Stimulated activated CD4-positive, alpha-beta T cell treated with anti-CD3 and anti-CD28 coated beads, Interleukin-1b, Interleukin-23, amount 100 ng/mL, for 48 hours (primary cell): ENCODE results near the gene ZFAND2B.

Experiments used
- DNase-seq: peaks from one replicate; pipeline ENCODE4 v3.0.0-alpha.2; 2020

The ZFAND2B gene

GRCh38 chr2:219225350-219225749 is 18.8 kb downstream of the ZFAND2B start:
- no peak for DNase-seq

GRCh38 chr2:219228041-219228910 is 21.7 kb downstream of the ZFAND2B start:
- DNase-seq = no peak

GRCh38 chr2:219228911-219229304 is 22.3 kb downstream of the ZFAND2B start:
- DNase-seq = no peak

GRCh38 chr2:219229305-219230058 is 22.9 kb downstream of the ZFAND2B start, which contains the start of the genes ANKZF1 and ATG9A:
Gene ANKZF1, plus strand, starts transcription at chr2:219229806. Its CDS starts 452 bp downstream, at chr2:219230258.
Gene ATG9A, minus strand, starts transcription at chr2:219229636. Its CDS starts 1,612 bp downstream, at chr2:219228024.
- DNase-seq = peak; percentile 99

- peak; percentile 67 for DNase-seq
These were observed 23.5 kb downstream of the ZFAND2B start for GRCh38 chr2:219230059-219230540.

GRCh38 chr2:219234331-219234730 is 27.7 kb downstream of the ZFAND2B start:
- DNase-seq = no peak

GRCh38 chr2:219243291-219243761 is 36.7 kb downstream of the ZFAND2B start:
- DNase-seq = no peak

- DNase-seq = no peak
These were observed 38.2 kb downstream of the ZFAND2B start for GRCh38 chr2:219244789-219245147.

- DNase-seq = peak; percentile 87
These were observed 38.7 kb downstream of the ZFAND2B start, which contains the start of the genes GLB1L and STK16 for GRCh38 chr2:219245148-219245898. Gene GLB1L, minus strand, starts transcription at chr2:219245444. Its CDS starts 1,871 bp downstream, at chr2:219243573. Gene STK16, plus strand, starts transcription at chr2:219245479. Its CDS starts 521 bp downstream, at chr2:219246000.

- DNase-seq = no peak
These were observed 39.3 kb downstream of the ZFAND2B start for GRCh38 chr2:219245899-219246230.

- DNase-seq = no peak
These were observed 40.0 kb downstream of the ZFAND2B start for GRCh38 chr2:219246559-219246958.

- DNase-seq = peak; percentile 70
These were observed 41.4 kb downstream of the ZFAND2B start for GRCh38 chr2:219247678-219248642.

GRCh38 chr2:219248845-219249202 is 42.2 kb downstream of the ZFAND2B start:
- no peak for DNase-seq

- DNase-seq = peak; percentile 37
These were observed 42.8 kb downstream of the ZFAND2B start for GRCh38 chr2:219249203-219249980.

GRCh38 chr2:219250049-219250781 is 43.6 kb downstream of the ZFAND2B start:
- no peak for DNase-seq

GRCh38 chr2:219251656-219252055 is 45.1 kb downstream of the ZFAND2B start:
- no peak for DNase-seq

GRCh38 chr2:219252084-219252483 is 45.5 kb downstream of the ZFAND2B start:
- peak; percentile 42 for DNase-seq

- no peak for DNase-seq
These were observed 46.0 kb downstream of the ZFAND2B start for GRCh38 chr2:219252570-219252899.

- peak; percentile 56 for DNase-seq
These were observed 46.5 kb downstream of the ZFAND2B start, which contains the start of gene TUBA4B for GRCh38 chr2:219252900-219253752. Gene TUBA4B, plus strand, starts transcription at chr2:219253243. Its CDS starts 165 bp downstream, at chr2:219253408.
